HepG2 (cell line): ENCODE results near the gene LAPTM4A. TPM values are rescaled to one million over a fixed set of nuclear protein-coding genes. Genes with fewer than 3 reads are reported as not detected.
A peak's percentile ranks its signal among the peaks of the same experiment; 100 is the strongest.

Experiments used
- BATF2 ChIP-seq: sonication (generic); formaldehyde crosslinking; IDR thresholded peaks from 2 replicates; pipeline ENCODE4 v1.8.0; 2022; ENCODE audit warnings: mild to moderate bottlenecking, missing genetic modification reagents, moderate library complexity
- GFI1 ChIP-seq: sonication (generic); formaldehyde crosslinking; IDR thresholded peaks from 2 replicates; pipeline ENCODE4 v1.5.0; 2020; ENCODE audit warnings: missing genetic modification reagents, mild to moderate bottlenecking, borderline replicate concordance
- MAZ ChIP-seq, 2 experiments: sonication (generic) in 1 of 2; formaldehyde crosslinking in 1 of 2; IDR thresholded peaks; 2 replicates each; pipeline versions ENCODE4 v1.5.0 to v1.6.1; 2012 to 2020; ENCODE audit warnings: low read depth in 2 of 2, mild to moderate bottlenecking in 2 of 2, borderline replicate concordance in 1 of 2, improper control_type of control experiment in 1 of 2, low read length in 1 of 2, missing genetic modification reagents in 1 of 2, moderate library complexity in 1 of 2
- MEF2D ChIP-seq: sonication (generic); formaldehyde crosslinking; IDR thresholded peaks from 2 replicates; pipeline ENCODE4 v1.5.1; 2020; ENCODE audit warnings: mild to moderate bottlenecking, missing genetic modification reagents
- MTF1 ChIP-seq: sonication (generic); formaldehyde crosslinking; IDR thresholded peaks from 2 replicates; pipeline ENCODE4 v1.5.0; 2020; ENCODE audit warnings: missing genetic modification reagents
- NAIF1 ChIP-seq: sonication (generic); formaldehyde crosslinking; IDR thresholded peaks from 2 replicates; pipeline ENCODE4 v1.5.0; 2020; ENCODE audit warnings: mild to moderate bottlenecking, missing genetic modification reagents, borderline replicate concordance
- NR2F6 ChIP-seq, 2 experiments: IDR thresholded peaks; 2 replicates each; pipeline ENCODE4 v1.6.1; 2016; ENCODE audit warnings: antibody characterized with exemption in 1 of 2, mild to moderate bottlenecking in 1 of 2
- SNAPC2 ChIP-seq: sonication (generic); formaldehyde crosslinking; IDR thresholded peaks from 2 replicates; pipeline ENCODE4 v1.8.1; 2022; ENCODE audit warnings: mild to moderate bottlenecking, missing genetic modification reagents
- TIGD3 ChIP-seq: sonication (generic); formaldehyde crosslinking; IDR thresholded peaks from 2 replicates; pipeline ENCODE4 v1.5.1; 2020; ENCODE audit warnings: mild to moderate bottlenecking, missing genetic modification reagents, borderline replicate concordance
- TOPORS ChIP-seq: sonication (generic); formaldehyde crosslinking; IDR thresholded peaks from 2 replicates; pipeline ENCODE4 v1.8.0; 2023; ENCODE audit warnings: mild to moderate bottlenecking, missing genetic modification reagents
- TRAFD1 ChIP-seq: sonication (generic); formaldehyde crosslinking; IDR thresholded peaks from 2 replicates; pipeline ENCODE4 v1.5.1; 2020; ENCODE audit warnings: missing genetic modification reagents, mild to moderate bottlenecking, borderline replicate concordance
- ZFP90 ChIP-seq: sonication (generic); formaldehyde crosslinking; IDR thresholded peaks from 2 replicates; pipeline ENCODE4 v1.8.0; 2022; ENCODE audit warnings: missing genetic modification reagents, mild to moderate bottlenecking, inconsistent platforms, borderline replicate concordance
- ZNF18 ChIP-seq: sonication (generic); formaldehyde crosslinking; IDR thresholded peaks from 2 replicates; pipeline ENCODE4 v1.8.0; 2022; ENCODE audit warnings: mild to moderate bottlenecking, missing genetic modification reagents; ENCODE audit not compliant: insufficient replicate concordance
- ZNF20 ChIP-seq: sonication (generic); formaldehyde crosslinking; IDR thresholded peaks from 2 replicates; pipeline ENCODE4 v1.4.0; 2020; ENCODE audit warnings: mild to moderate bottlenecking, moderate library complexity, missing genetic modification reagents
- ZNF280D ChIP-seq: sonication (generic); formaldehyde crosslinking; IDR thresholded peaks from 2 replicates; pipeline ENCODE4 v1.5.1; 2020; ENCODE audit warnings: mild to moderate bottlenecking, missing genetic modification reagents
- ZNF329 ChIP-seq: sonication (generic); formaldehyde crosslinking; IDR thresholded peaks from 2 replicates; pipeline ENCODE4 v1.9.0; 2021; ENCODE audit warnings: low read depth, mild to moderate bottlenecking, missing genetic modification reagents
- ZNF333 ChIP-seq: sonication (generic); formaldehyde crosslinking; IDR thresholded peaks from 2 replicates; pipeline ENCODE4 v1.4.0; 2020; ENCODE audit warnings: mild to moderate bottlenecking, missing genetic modification reagents, borderline replicate concordance
- ZNF557 ChIP-seq: sonication (generic); formaldehyde crosslinking; IDR thresholded peaks from 2 replicates; pipeline ENCODE4 v1.4.0; 2020; ENCODE audit warnings: missing genetic modification reagents
- ZNF841 ChIP-seq: sonication (generic); formaldehyde crosslinking; IDR thresholded peaks from 2 replicates; pipeline ENCODE4 v1.8.1; 2023; ENCODE audit warnings: missing genetic modification reagents, borderline replicate concordance
- polyA plus RNA-seq, 8 experiments: library from polyadenylated mRNA; depleted of rRNA in 3 of 8; stranded (reverse) in 7 of 8; unstranded in 1 of 8; fragments of >200 nt; fragmentation: Illumina TruSeq in 4 of 8; extraction: Trizol in 4 of 8; gene quantifications; 2 replicates each; pipeline versions ENCODE4 v1.2.1 to v1.2.3, GENCODE V29; 2011 to 2016; ENCODE audit warnings: low read depth in 4 of 8, missing spikeins in 1 of 8, mixed read lengths in 1 of 8; ENCODE audit not compliant: insufficient read depth in 1 of 8
- total RNA-seq, 5 experiments: library from RNA; depleted of rRNA; stranded (reverse); fragments of >200 nt; fragmentation: Illumina TruSeq; extraction: Trizol; gene quantifications; 2 replicates each; pipeline ENCODE4 v1.2.3, GENCODE V29; 2016; ENCODE audit warnings: low read depth in 1 of 5

The LAPTM4A gene
- total and polyA plus RNA-seq, 2 of the 13 experiments (the other 11 are each of a cell fraction or from before 2014, with no cell fraction given), result 116 to 558 TPM

- TF ChIP-seq ZNF280D (CRISPR knock-in tag), result 0 out of 2 replicates have a peak, but pooled peaks have one; percentile 16
- TF ChIP-seq ZNF20, result 0 out of 2 replicates have a peak, but pooled peaks have one; percentile 83
- TF ChIP-seq NAIF1, result peak; percentile 64; the same call in 1 of the 2 replicates
- TF ChIP-seq ZNF557 (CRISPR knock-in tag), result peak; percentile 8; the same call in 1 of the 2 replicates
- 0 out of 2 replicates have a peak, but pooled peaks have one; percentile 6 for TF ChIP-seq ZNF333 (CRISPR knock-in tag)
- 0 out of 2 replicates have a peak, but pooled peaks have one; percentile 37 for TF ChIP-seq ZNF329 (CRISPR knock-in tag)
- TF ChIP-seq MAZ (IDR thresholded peaks at IDR 0.05; ENCODE audit: borderline replicate concordance, low read depth, low read length), result no peak
- peak; percentile 15; the same call in 1 of the 2 replicates for TF ChIP-seq MAZ (CRISPR knock-in tag; IDR thresholded peaks at IDR 0.05; ENCODE audit: low read depth)
- TF ChIP-seq TOPORS, result 0 out of 2 replicates have a peak, but pooled peaks have one; percentile 14
- TF ChIP-seq SNAPC2, result no peak
- peak; percentile 0; the same call in 1 of the 2 replicates for TF ChIP-seq MEF2D (CRISPR knock-in tag)
- TF ChIP-seq NR2F6 (IDR thresholded peaks at IDR 0.05), result 0 out of 2 replicates have a peak, but pooled peaks have one; percentile 10
- no peak; the same call in 1 of the 2 replicates for TF ChIP-seq NR2F6 (CRISPR knock-in tag; IDR thresholded peaks at IDR 0.05)
- TF ChIP-seq TIGD3 (CRISPR knock-in tag), result peak; percentile 53; the same call in 1 of the 2 replicates
- TF ChIP-seq GFI1 (CRISPR knock-in tag), result peak; percentile 57; the same call in 1 of the 2 replicates
- TF ChIP-seq MTF1 (CRISPR knock-in tag), result 0 out of 2 replicates have a peak, but pooled peaks have one; percentile 28
- TF ChIP-seq BATF2 (CRISPR knock-in tag), result 0 out of 2 replicates have a peak, but pooled peaks have one; percentile 4
- peak; percentile 74; the same call in 1 of the 2 replicates for TF ChIP-seq ZNF841 (CRISPR knock-in tag)
- peak; percentile 11; the same call in 1 of the 2 replicates for TF ChIP-seq ZFP90 (CRISPR knock-in tag)
- TF ChIP-seq TRAFD1, result no peak
- peak; percentile 86 for TF ChIP-seq ZNF18
These were observed 61.1 kb downstream of the LAPTM4A start (continued) for GRCh38 chr2:19990416-19990728.
